ENCODE measurements around the gene FHIT. TPM values are rescaled to one million over a fixed set of nuclear protein-coding genes. Genes with fewer than 3 reads are reported as not detected.

The FHIT gene
- polyA plus RNA-seq, 1 of the 3 experiments (the other 2 are of a cell fraction), result 0.41 TPM

DNA sequence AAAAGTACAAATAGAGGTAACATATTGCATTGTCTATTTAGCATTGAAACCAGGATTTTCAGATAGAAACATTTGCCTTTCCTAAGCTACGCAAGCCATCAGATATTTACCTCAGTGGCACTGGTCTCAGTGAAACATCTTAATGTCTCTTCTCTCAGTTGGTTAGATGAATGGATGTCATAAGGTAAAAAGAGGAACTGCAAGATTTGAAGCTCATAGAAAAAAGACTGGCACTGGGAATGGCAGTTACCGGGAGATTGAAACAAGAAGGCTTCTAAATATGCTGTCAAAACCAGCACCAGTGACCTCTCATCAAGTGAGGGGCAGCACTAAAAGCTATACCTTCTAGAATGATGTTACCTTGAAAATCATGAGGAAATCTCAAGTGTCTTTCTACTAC, 486.4 kb downstream of the FHIT start (continued):
- TF ChIP-seq, protein P1, sequence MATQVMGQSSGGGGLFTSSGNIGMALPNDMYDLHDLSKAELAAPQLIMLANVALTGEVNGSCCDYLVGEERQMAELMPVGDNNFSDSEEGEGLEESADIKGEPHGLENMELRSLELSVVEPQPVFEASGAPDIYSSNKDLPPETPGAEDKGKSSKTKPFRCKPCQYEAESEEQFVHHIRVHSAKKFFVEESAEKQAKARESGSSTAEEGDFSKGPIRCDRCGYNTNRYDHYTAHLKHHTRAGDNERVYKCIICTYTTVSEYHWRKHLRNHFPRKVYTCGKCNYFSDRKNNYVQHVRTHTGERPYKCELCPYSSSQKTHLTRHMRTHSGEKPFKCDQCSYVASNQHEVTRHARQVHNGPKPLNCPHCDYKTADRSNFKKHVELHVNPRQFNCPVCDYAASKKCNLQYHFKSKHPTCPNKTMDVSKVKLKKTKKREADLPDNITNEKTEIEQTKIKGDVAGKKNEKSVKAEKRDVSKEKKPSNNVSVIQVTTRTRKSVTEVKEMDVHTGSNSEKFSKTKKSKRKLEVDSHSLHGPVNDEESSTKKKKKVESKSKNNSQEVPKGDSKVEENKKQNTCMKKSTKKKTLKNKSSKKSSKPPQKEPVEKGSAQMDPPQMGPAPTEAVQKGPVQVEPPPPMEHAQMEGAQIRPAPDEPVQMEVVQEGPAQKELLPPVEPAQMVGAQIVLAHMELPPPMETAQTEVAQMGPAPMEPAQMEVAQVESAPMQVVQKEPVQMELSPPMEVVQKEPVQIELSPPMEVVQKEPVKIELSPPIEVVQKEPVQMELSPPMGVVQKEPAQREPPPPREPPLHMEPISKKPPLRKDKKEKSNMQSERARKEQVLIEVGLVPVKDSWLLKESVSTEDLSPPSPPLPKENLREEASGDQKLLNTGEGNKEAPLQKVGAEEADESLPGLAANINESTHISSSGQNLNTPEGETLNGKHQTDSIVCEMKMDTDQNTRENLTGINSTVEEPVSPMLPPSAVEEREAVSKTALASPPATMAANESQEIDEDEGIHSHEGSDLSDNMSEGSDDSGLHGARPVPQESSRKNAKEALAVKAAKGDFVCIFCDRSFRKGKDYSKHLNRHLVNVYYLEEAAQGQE (IDR thresholded peaks at IDR 0.05; ENCODE audit: low read depth, low read length), result no peak
- no peak for TF ChIP-seq RXRA (IDR thresholded peaks at IDR 0.05; ENCODE audit: borderline replicate concordance, low read depth)
- TF ChIP-seq, protein P2, sequence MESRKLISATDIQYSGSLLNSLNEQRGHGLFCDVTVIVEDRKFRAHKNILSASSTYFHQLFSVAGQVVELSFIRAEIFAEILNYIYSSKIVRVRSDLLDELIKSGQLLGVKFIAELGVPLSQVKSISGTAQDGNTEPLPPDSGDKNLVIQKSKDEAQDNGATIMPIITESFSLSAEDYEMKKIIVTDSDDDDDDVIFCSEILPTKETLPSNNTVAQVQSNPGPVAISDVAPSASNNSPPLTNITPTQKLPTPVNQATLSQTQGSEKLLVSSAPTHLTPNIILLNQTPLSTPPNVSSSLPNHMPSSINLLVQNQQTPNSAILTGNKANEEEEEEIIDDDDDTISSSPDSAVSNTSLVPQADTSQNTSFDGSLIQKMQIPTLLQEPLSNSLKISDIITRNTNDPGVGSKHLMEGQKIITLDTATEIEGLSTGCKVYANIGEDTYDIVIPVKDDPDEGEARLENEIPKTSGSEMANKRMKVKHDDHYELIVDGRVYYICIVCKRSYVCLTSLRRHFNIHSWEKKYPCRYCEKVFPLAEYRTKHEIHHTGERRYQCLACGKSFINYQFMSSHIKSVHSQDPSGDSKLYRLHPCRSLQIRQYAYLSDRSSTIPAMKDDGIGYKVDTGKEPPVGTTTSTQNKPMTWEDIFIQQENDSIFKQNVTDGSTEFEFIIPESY (IDR thresholded peaks at IDR 0.05; ENCODE audit: borderline replicate concordance, low read depth), result no peak
- TF ChIP-seq SMC3 (IDR thresholded peaks at IDR 0.05; ENCODE audit: low read depth, low read length), result no peak
- TF ChIP-seq, protein P3, sequence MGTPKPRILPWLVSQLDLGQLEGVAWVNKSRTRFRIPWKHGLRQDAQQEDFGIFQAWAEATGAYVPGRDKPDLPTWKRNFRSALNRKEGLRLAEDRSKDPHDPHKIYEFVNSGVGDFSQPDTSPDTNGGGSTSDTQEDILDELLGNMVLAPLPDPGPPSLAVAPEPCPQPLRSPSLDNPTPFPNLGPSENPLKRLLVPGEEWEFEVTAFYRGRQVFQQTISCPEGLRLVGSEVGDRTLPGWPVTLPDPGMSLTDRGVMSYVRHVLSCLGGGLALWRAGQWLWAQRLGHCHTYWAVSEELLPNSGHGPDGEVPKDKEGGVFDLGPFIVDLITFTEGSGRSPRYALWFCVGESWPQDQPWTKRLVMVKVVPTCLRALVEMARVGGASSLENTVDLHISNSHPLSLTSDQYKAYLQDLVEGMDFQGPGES (IDR thresholded peaks at IDR 0.05; ENCODE audit: low read depth, low read length), result no peak
- no peak for TF ChIP-seq ELF1 (IDR thresholded peaks at IDR 0.05)
- TF ChIP-seq RFX5 (IDR thresholded peaks at IDR 0.05; ENCODE audit: low read length), result no peak

DNA sequence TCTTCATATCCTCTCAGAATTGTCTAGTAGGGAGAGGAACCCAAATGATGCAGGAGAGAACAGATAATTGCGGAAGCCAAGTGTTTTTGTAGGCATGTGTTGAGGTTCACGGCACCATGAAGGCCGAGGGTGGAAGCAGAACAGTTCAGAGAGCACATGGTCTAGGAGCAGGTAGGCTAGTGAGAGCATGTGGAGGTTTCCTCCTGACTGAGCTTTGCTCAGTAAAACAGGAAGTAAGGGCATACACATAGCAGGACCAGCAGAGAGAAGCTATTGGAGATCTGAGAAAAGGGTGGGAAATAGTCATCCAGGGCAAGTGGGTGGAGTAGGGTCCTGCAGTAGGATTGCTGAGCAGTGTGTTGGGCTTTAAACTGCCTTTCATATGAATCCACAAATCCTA, 491.1 kb downstream of the FHIT start:
- whole genome bisulfite sequencing (ENCODE audit: low lambda C conversion rate), result 70% methylated on average over 3 of the region's 3 CpGs
- Histone ChIP-seq H3K4me1 (ENCODE audit: control insufficient read depth in 1 of 2, insufficient read depth in 2 of 2, low read depth in 1 of 2, low read length in 1 of 2) (peaks cover 0 to 2% of the 10 kb centered on the region in 2 experiments; a peak in 2 of 4 replicates), H4K20me1 (ENCODE audit: insufficient read depth) (no peaks in the 10 kb centered on the region), H3F3A (replicated peaks; ENCODE audit: insufficient read depth) (no peaks in the 10 kb centered on the region), H2AFZ (ENCODE audit: low read depth) (no peak overlapping the region), H3K4me3 (ENCODE audit: low read depth in 2 of 2, low read length in 1 of 2) (no peak overlapping the region), H3K9ac (no peak overlapping the region), H3K4me2 (no peak overlapping the region), H3K9me2 (no peaks in the 10 kb centered on the region), H3K79me2 (ENCODE audit: insufficient read depth) (no peaks in the 10 kb centered on the region), H3K27me3 (ENCODE audit: insufficient read depth) (no peaks in the 10 kb centered on the region), H3K9me3 (no peaks in the 10 kb centered on the region), H3K36me3 (replicated peaks in 1 of 2; ENCODE audit: control insufficient read depth in 1 of 2, insufficient read depth in 2 of 2, low read length in 1 of 2) (no peaks in the 10 kb centered on the region), H3K27ac (ENCODE audit: low read depth in 2 of 2, low read length in 1 of 2) (no peak overlapping the region)
- CTCF ChIA-PET, result interaction anchor here (1.2 kb wide), 1 partner anchor 13 kb away, joined by 4 read pairs; no protein-coding TSS in a partner anchor
- TF ChIP-seq POLR2AphosphoS5 (IDR thresholded peaks at IDR 0.05; ENCODE audit: low read depth, low read length), result no peak
- TF ChIP-seq EP300 (IDR thresholded peaks at IDR 0.05; ENCODE audit: borderline replicate concordance in 1 of 2, low read depth in 1 of 2, low read length in 1 of 2), result no peak
- no peak for TF ChIP-seq RFX5 (IDR thresholded peaks at IDR 0.05; ENCODE audit: low read length)
- TF ChIP-seq FOXJ3 (CRISPR knock-in tag; IDR thresholded peaks at IDR 0.05), result no peak
- TF ChIP-seq, protein P4, sequence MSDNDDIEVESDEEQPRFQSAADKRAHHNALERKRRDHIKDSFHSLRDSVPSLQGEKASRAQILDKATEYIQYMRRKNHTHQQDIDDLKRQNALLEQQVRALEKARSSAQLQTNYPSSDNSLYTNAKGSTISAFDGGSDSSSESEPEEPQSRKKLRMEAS (IDR thresholded peaks at IDR 0.05; ENCODE audit: low read depth), result no peak
- TF ChIP-seq SMC3 (IDR thresholded peaks at IDR 0.05; ENCODE audit: low read depth, low read length), result no peak
- no peak for TF ChIP-seq GABPA (IDR thresholded peaks at IDR 0.05; ENCODE audit: low read depth)
- no peak for TF ChIP-seq TAF1 (IDR thresholded peaks at IDR 0.05; ENCODE audit: borderline replicate concordance, low read depth, low read length)
- TF ChIP-seq RCOR1 (IDR thresholded peaks at IDR 0.05; ENCODE audit: low read length), result no peak
- DNase-seq, result no peak
- POLR2A ChIA-PET, result no interaction called here
